Astrocyte of the spinal cord (primary cell): ENCODE measurements around the gene CDC25B.
"Not testable (repeated sequence)": the region's sequence is repeated elsewhere in the genome, so short reads cannot be mapped to it uniquely, and the experiment has no call there.

Experiments
- DNase-seq: peaks from one replicate; pipeline ENCODE4 v3.0.0; 2011; ENCODE audit warnings: low read depth, low spot score
- H3K4me3 ChIP-seq: 2 replicates; pipeline ENCODE4 v1.5.1; 2011; ENCODE audit warnings: low read depth, mild to moderate bottlenecking, low read length, moderate library complexity
- in situ Hi-C: cut with HindIII; loops from 2 replicates; pipeline ENCODE4 v1.10.0; 2017; ENCODE audit warnings: low sequenced_read_pairs
- TF ChIP-seq, protein P1 (sequence below): IDR thresholded peaks from 2 replicates; pipeline ENCODE4 v1.5.1; 2012; ENCODE audit warnings: low read depth, mild to moderate bottlenecking, low read length, inconsistent platforms

CDC25B gene

DNA sequence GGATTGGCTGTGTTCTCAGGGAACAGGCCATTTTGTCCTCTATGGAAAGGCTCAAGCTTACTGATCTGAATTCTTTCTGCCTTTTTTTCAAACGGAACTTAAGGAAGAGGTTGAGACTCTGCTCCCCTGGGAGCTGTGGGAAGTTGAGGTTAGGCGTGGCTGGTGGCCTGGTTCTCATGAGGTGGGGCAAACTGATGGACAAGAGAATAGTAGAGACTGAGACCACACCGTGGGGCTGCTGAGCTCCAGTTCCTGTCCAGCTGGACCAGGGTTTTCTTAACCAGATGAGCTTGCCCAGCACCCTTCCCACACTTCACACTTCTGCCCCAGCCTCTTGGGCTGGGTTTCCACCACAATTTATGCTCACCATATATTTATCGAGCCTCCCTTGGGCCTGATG, 30.3 kb downstream of the CDC25B start:
- in situ Hi-C loops = no loop called here
- DNase-seq = no peak
- TF ChIP-seq, protein P1, sequence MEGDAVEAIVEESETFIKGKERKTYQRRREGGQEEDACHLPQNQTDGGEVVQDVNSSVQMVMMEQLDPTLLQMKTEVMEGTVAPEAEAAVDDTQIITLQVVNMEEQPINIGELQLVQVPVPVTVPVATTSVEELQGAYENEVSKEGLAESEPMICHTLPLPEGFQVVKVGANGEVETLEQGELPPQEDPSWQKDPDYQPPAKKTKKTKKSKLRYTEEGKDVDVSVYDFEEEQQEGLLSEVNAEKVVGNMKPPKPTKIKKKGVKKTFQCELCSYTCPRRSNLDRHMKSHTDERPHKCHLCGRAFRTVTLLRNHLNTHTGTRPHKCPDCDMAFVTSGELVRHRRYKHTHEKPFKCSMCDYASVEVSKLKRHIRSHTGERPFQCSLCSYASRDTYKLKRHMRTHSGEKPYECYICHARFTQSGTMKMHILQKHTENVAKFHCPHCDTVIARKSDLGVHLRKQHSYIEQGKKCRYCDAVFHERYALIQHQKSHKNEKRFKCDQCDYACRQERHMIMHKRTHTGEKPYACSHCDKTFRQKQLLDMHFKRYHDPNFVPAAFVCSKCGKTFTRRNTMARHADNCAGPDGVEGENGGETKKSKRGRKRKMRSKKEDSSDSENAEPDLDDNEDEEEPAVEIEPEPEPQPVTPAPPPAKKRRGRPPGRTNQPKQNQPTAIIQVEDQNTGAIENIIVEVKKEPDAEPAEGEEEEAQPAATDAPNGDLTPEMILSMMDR = no peak
- H3K4me3 ChIP-seq = no peak overlapping the region

DNA sequence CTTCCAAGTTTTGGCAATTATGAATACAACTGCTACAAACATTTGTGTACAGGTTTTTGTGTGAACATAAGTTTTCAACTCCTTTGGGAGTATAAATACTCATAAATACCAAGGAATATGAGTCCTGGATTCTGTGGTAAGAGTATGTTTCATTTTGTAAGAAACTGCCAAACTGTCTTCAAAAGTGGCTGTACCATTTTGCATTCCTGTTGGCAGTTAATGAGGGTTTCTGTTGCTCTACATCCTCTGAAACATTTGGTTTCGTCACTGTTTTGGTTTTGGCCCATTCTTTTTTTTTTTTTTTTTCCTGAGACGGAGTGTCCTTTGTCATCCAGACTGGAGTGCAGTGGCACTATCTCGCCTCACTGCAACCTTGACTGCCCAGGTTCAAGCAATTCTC, 32.7 kb downstream of the CDC25B start:
- TF ChIP-seq, protein P1 = no peak
- DNase-seq = no peak
- in situ Hi-C loops = no loop called here
- no peak overlapping the region for H3K4me3 ChIP-seq

DNA sequence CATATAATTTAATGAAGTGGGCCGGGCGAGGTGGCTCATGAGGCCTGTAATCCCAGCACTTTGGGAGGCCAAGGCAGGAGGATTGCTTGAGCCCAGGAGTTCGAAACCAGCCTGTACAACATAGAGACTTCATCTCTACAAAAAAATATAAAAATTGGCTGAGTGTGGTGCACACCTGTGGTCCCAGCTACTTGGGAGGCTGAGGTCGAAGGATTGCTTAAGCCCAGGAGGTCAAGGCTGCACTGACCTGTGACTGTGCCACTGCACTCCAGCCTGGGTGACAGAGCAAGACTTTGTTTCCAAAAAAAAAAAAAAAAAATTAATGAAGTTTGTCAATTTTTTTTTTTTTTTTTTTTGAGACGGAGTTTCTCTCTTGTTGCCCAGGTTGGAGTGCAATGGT, 33.8 kb downstream of the CDC25B start:
- DNase-seq, H3K4me3 ChIP-seq, in situ Hi-C loops: not testable (repeated sequence)

DNA sequence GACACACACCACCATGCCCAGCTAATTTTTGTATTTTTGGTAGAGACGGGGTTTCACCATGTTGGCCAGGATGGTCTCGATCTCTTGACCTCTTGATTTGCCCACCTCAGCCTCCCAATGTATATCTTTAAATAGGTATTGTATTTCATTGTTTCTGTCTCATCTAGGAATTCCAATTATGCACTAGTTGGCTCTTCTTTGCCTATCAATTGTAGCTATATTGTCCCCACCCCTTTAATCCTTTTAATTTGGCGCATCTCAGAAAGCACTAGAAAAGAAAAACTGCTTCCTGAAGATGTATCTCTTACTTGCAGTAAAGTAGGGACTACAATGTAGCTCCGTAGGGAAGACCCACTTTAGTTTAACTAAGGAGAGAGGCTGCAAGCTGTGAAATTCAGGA, 40.0 kb downstream of the CDC25B start:
- no peak for DNase-seq
- H3K4me3 ChIP-seq = no peak overlapping the region
- TF ChIP-seq, protein P1 = no peak
- in situ Hi-C loops = no loop called here

DNA sequence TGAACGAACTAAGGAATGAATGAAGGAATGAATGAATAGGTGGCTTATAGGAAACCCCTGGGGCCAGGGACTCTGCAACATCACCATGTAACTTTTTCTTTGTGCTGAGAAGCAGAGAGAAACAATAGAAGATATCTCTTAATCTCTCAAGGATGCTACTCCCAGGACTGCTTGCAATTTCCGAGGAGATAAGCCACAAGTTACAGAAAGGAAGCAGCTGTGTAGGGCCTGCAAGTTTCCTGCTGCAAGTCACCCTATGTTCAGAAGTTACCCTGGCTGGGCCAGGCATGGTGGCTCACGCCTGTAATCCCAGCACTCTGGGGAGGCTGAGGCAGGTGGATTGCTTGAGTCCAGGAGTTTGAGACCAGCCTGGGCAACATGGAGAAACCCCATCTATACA, 43.2 kb downstream of the CDC25B start:
- DNase-seq = no peak
- in situ Hi-C loops = no loop called here
- H3K4me3 ChIP-seq = no peak overlapping the region
- TF ChIP-seq, protein P1 = no peak

DNA sequence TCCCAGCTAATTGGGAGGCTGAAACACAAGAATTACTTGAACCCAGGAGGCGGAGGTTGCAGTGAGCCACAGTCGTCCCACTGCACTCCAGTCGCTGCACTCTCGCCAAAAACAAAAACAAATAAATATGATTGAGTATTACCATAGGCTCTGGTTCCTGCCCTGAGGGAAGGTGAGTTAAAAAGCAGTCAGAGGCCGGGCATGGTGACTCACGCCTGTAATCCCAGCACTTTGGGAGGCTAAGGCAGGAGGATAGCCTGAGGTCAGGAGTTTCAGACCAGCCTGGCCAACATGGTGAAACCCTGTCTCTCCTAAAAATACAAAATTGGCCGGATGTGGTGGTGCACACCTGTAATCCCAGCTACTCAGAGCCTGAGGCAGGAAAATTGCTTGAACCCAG, 44.1 kb downstream of the CDC25B start:
- in situ Hi-C loops, DNase-seq, H3K4me3 ChIP-seq: not testable (repeated sequence)

DNA sequence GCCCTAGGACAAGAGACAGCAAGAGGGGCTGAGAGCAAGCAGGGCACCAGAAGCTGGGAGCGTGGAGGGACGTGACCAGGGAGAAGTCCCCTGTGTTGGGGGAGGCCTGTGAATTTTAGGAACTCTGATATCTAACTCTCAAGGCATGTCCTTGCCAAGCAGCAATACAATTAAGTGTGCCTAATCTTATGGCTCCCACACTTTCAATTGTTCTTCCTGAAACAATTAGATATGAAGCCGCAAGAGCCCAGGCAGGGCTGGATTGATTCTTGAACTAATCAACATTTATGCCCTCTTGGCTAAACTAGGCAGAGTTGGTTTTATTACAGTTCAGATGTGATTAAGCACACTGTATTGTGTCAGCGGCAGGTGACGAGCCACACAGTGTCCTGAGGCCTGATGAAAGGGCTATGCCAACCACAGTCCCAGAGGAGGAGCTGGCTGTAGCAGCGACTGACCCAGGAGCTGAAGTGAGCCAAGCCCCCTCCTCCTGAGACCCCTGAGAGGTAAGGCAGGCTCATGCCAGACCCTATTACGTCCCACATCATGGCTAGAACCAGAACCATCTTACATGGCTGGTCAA, 46.3 kb downstream of the CDC25B start:
- in situ Hi-C loops = no loop called here
- H3K4me3 ChIP-seq = no peak overlapping the region
- DNase-seq = no peak
- TF ChIP-seq, protein P1 = no peak

DNA sequence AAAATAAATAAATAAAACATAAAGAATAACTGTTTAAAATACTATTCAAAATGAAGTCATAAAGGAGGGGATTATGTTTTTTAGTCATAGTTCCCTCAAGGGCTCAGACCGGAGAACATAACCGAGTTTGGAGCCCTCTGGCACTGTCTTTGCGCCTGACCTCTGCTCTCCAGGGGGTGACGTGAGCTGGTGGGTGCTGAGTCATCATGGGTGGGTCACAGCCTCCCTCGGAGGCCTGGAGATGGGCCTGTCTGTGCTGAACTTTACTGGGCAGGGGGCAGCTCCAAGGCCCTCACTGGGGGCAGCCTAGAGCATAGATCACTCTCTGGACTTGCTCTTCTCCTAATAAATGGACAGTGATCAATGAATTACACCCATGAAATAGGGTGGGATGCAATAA, 47.4 kb downstream of the CDC25B start:
- no peak overlapping the region for H3K4me3 ChIP-seq
- TF ChIP-seq, protein P1 = no peak
- peak; percentile 53 for DNase-seq
- in situ Hi-C loops = no loop called here

DNA sequence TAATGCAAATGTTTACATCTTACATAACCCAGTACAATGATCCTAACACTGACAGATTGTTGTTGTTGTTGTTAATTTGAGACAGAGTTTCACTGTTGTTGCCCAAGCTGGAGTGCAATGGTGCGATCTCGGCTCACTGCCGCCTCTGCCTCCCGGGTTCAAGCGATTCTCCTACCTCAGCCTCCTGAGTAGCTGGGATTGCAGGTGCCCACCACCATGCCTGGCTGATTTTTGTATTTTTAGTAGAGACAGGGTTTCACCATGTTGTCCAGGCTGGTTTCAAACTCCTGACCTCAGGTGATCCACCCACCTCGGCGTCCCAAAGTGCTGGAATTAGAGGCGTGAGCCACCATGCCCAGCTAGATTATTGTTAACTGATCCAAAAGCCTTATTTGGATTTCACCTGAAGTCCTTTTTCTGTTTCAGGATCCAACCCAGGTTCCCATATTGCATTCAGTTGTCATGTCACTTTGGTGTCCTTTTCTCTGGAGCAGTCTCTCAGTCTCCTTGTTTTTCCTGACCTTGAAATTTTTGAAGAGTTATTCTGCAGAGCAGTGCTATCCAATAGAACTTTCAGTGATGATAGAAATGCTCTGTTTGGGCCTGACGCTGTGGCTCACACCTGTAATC, 48.0 kb downstream of the CDC25B start:
- in situ Hi-C loops, H3K4me3 ChIP-seq, DNase-seq: not testable (repeated sequence)
